Activated T-cell treated with anti-CD3 and anti-CD28 coated beads, Interleukin-2, amount 50 U/mL, for 1 hour (primary cell): ENCODE measurements around the gene CAPN3.
"Not testable (repeated sequence)": the region's sequence is repeated elsewhere in the genome, so short reads cannot be mapped to it uniquely, and the experiment has no call there.

ENCODE experiments used
- DNase-seq: peaks from one replicate; pipeline ENCODE4 v3.0.0-alpha.2; 2020

Gene CAPN3

DNA sequence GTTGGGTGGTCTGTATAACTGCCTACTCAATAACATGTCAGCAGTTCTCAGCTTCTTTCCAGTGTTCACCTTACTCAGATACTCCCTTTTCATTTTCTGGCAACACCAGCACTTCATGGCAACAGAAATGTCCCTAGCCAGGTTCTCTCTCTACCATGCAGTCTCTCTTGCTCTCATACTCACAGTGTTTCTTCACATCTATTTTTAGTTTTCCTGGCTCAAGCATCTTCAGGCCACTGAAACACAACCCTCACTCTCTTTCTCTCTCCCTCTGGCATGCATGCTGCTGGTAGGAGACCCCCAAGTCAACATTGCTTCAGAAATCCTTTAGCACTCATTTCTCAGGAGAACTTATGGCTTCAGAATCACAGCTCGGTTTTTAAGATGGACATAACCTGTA lies at the start of gene CAPN3:
Gene CAPN3 (plus strand): TSS at position 253 of the 400 bp plus-strand sequence. CDS start 305 bp downstream, outside the sequence.
- DNase-seq = no peak

DNA sequence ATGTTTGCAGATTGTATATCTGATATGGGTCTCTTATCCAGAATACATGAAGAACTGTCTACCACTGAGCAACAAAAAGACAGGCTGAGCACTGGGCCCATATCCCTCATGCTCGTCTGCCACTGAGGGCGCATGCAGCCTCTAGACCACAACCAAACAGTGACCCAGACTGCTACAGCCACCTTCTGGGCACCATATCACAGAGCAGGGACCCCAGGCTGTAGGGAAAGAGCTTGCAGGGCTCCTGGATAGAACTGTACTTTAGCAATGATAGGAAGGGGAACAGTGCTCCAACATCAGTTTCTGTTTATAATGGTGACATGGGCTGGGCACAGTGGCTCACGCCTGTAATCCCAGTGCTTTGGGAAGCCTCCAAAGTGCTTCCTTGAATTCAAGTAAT lies 45.8 kb upstream of the CAPN3 start:
- DNase-seq = no peak

- DNase-seq = no peak
These were observed 44.5 kb upstream of the CAPN3 start for GRCh38 chr15:42314818-42315217.

DNA sequence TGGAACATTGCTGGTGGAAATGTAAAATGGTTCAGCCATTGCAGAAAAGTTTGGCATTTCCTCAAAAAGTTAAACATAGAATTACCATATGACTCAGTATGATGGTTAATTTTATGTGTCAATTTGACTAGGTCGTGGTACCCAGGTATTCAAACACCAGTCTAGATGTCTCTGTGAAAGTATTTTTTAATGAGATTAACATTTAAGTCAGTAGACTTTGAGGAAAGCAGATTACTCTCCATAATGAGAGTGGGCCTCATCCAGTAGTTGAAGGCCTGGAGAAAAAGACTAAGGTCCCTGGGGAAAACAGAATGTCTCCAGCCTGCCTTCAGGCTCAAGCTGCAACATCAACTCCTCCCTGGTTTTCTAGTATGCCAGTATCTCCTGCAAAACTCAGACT lies 43.8 kb upstream of the CAPN3 start:
- DNase-seq = no peak

DNA sequence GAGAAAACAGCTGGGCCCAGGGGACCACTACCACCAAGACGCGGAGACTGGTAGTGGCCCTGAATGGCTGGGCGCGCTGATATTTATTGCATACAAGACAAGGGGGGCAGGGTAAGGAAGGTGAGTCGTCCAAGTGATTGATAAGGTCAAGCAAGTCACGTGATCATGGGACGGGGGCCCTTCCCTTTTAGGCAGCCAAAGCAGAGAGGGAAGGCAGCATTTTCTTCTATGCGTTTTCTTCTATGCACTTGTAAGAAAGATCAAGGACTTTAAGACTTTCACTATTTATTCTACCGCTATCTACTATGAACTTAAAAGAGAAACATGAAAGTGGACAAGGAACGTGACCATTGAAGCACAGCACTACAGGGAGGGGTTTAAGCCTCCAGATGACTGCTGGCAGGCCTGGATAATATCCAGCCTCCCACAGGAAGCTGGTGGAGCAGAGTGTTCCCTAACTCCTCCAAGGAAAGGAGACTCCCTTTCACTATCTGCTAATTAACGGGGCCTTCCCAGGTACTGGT lies 43.0 kb upstream of the CAPN3 start:
- DNase-seq = not testable (repeated sequence)

- DNase-seq = no peak
These were observed 40.1 kb upstream of the CAPN3 start for GRCh38 chr15:42319206-42319605.

DNA sequence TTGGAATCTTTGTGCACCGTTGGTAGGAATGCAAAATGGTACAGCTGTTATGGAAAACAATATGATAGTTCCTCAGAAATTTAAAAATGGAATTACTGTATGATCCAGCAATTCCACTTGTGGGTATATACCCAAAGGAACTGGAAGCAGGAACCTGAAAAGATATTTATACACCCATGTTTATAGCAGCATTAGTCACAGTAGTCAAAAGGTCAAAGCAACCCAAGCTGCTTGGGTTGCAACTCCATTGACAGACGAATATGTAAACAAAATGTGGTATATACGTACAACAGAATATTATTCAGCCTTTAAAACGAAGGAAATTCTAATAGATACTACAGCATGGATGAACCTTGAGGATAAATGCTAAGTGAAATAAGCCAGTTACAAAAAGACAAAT lies 35.0 kb upstream of the CAPN3 start:
- DNase-seq = no peak

- DNase-seq = no peak
These were observed 30.1 kb upstream of the CAPN3 start for GRCh38 chr15:42329161-42329560.

- no peak for DNase-seq
These were observed 29.3 kb upstream of the CAPN3 start for GRCh38 chr15:42329992-42330391.

DNA sequence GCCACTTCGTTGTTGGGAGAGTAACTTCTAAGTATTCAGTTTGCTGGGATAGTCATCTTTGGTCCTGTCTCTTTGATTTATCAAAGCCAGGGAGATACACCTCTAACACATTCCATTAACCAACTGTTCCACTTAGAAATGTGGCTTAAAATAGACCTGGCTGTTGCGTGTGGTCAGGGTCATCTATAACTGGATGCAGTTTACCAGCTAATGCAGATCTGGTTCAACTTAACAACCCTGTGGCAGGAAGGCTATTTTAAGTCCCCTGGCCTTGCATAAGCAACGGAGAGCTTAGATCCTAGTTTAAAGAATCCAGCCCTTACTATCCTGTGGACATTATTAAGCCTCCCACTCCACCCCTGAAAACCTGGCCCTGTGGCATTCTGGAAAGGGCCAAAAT lies 28.1 kb upstream of the CAPN3 start:
- DNase-seq = no peak

- DNase-seq = no peak
These were observed 27.0 kb upstream of the CAPN3 start for GRCh38 chr15:42332331-42332730.

GRCh38 chr15:42335074-42335473 lies 24.2 kb upstream of the CAPN3 start:
- DNase-seq = no peak

DNA sequence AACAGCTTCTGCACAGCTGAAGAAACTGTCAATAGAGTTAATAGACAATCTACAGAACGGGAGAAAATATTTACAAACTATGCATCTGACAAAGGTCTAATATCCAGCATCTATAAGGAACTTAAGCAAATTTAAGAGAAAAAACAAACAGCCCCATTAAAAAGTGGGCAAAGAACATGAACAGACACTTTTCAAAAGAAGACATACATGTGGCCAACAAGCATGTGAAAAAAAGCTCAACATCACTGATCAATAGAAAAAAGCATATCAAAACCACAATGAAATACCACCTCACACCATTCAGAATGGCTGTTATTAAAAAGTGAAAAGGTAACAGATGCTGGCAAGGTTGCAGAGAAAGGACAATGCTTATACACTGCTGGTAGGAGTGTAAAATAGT lies 22.7 kb upstream of the CAPN3 start:
- DNase-seq = not testable (repeated sequence)

GRCh38 chr15:42337104-42337503 lies 22.2 kb upstream of the CAPN3 start:
- DNase-seq = not testable (repeated sequence)

DNA sequence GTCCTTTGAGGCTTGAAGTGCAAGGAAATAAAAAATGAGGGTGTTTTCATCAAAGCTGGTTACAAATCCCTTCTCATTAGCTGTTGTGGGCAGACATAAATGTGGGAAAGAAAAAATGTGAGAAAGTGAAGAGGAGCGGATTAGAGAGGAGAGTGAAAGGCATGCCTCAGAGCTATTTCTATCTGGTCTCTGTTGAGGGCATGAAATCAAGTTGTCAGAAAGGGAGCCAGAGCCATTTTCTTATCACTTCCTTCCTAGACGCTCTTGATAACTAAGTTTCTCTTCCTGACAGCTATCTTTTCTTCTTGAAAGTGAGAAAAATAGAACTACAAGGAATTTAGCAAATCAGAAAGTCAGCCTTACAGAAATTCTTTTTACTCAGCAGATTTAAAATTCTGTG lies 20.8 kb upstream of the CAPN3 start:
- DNase-seq = no peak

- no peak for DNase-seq
These were observed 15.6 kb upstream of the CAPN3 start for GRCh38 chr15:42343596-42344232.

GRCh38 chr15:42344763-42345162 lies 14.5 kb upstream of the CAPN3 start:
- DNase-seq = no peak

DNA sequence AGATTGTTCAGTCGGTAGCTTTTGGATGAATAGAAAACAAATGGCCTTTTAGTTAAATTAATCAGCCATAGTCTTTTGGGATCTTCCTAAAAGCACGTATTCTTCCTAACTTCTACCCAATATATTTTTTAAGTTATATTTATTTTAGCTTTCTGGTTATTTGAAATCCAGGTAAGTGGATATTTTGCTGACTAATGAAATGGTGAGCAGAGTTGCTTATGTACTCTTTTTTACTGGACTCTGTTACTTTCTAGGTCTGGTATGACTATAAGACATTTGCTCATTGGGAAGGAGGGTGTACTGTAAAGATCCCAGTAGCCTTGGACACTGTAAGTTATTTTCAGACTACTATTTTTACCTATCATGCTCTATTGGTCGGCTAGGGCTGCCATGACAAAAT lies 13.8 kb upstream of the CAPN3 start:
- DNase-seq = no peak

DNA sequence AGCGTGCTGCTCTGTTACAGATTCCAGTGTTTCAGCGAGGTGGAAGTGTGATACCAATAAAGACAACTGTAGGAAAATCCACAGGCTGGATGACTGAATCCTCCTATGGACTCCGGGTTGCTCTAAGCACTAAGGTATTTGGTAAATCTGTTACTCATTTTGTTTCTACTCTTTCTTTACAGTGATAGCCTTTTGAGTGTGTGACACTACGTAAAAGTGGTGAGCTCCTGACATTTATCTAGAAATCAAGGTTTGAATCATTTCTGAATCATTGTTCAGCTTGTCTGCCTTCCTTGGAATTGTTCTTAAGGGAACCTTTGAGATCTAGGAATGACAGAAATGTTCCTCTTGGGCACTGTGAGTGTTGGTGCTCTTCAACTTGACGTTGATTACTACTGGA lies 11.2 kb upstream of the CAPN3 start:
- no peak for DNase-seq

GRCh38 chr15:42349186-42349585 lies 10.1 kb upstream of the CAPN3 start:
- no peak for DNase-seq

- no peak for DNase-seq
These were observed 6.9 kb upstream of the CAPN3 start for GRCh38 chr15:42352401-42352800.

DNA sequence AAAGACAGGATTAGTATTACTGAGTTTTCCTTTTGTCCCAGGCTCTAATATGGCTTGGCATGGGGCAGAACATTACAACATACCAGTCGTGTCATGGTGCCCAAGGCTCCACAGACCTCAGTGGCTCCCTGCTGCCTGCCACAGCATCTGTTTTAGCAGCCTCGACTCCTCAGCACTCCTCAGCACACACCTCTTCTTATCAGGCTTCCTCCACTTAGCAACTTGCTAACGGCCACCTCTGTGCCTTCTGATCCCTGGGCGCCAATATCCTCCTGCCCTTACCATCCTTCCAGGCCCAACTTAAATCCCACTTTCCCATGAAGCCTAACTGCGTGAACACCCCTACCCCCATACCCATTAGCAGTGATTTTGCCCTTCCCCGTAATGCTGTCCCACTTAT lies 6.2 kb upstream of the CAPN3 start:
- DNase-seq = no peak

DNA sequence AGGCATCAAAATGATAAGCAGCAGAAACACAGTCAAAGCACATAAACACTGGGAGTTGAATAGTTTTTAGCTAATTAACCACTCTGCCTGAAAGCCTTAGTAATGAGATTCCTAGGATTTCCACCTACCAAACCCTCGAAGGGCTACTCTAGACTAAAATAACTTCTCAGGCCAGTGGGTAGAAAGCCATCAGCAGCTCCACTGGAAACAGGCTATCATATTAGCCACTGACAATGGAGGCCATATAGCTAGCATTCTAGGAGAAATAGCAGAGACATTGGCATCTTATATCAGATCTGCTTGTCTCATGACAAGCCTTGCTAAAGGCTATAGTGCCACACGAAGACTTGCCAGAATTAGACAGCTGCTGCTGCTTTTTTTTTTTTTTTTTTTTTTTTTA lies 4.5 kb upstream of the CAPN3 start:
- no peak for DNase-seq

- no peak for DNase-seq
These were observed 4.0 kb upstream of the CAPN3 start for GRCh38 chr15:42355291-42355690.

GRCh38 chr15:42356851-42357250 lies 2.5 kb upstream of the CAPN3 start:
- DNase-seq = no peak
